Measurements from ENCODE around the gene LATS2.

Gene LATS2

GRCh38 chr13:21006141-21007005 lies 55.0 kb downstream of the LATS2 start:
- no peak for TF ChIP-seq CTCF (IDR thresholded peaks at IDR 0.05; ENCODE audit: insufficient read depth, low read depth, low read length, missing control alignments)
- H3K4me3 ChIP-seq (ENCODE audit: low read length) = no peak overlapping the region
- DNase-seq (ENCODE audit: low read depth) = no peak

- no peak for TF ChIP-seq CTCF (IDR thresholded peaks at IDR 0.05; ENCODE audit: insufficient read depth, low read depth, low read length, missing control alignments)
- no peak overlapping the region for H3K4me3 ChIP-seq (ENCODE audit: low read length)
- no peak for DNase-seq (ENCODE audit: low read depth)
Measured at GRCh38 chr13:21005193-21005592, 56.2 kb downstream of the LATS2 start.

GRCh38 chr13:21001471-21001870 lies 59.9 kb downstream of the LATS2 start:
- no peak overlapping the region for H3K4me3 ChIP-seq (ENCODE audit: low read length)
- no peak for DNase-seq (ENCODE audit: low read depth)
- TF ChIP-seq CTCF (IDR thresholded peaks at IDR 0.05; ENCODE audit: insufficient read depth, low read depth, low read length, missing control alignments) = no peak

- no peak for DNase-seq (ENCODE audit: low read depth)
- no peak for TF ChIP-seq CTCF (IDR thresholded peaks at IDR 0.05; ENCODE audit: insufficient read depth, low read depth, low read length, missing control alignments)
- no peak overlapping the region for H3K4me3 ChIP-seq (ENCODE audit: low read length)
Measured at GRCh38 chr13:21000647-21001046, 60.7 kb downstream of the LATS2 start.

GRCh38 chr13:20998649-20999415 lies 62.6 kb downstream of the LATS2 start:
- DNase-seq (ENCODE audit: low read depth) = no peak
- H3K4me3 ChIP-seq (ENCODE audit: low read length) = no peak overlapping the region
- no peak for TF ChIP-seq CTCF (IDR thresholded peaks at IDR 0.05; ENCODE audit: insufficient read depth, low read depth, low read length, missing control alignments)

- no peak for TF ChIP-seq CTCF (IDR thresholded peaks at IDR 0.05; ENCODE audit: insufficient read depth, low read depth, low read length, missing control alignments)
- no peak overlapping the region for H3K4me3 ChIP-seq (ENCODE audit: low read length)
- no peak for DNase-seq (ENCODE audit: low read depth)
Measured at GRCh38 chr13:20997301-20998161, 63.9 kb downstream of the LATS2 start.

Data from epithelial cell of esophagus (primary cell).